Measurements from ENCODE around the gene SELENOV. TPM values are rescaled to one million over a fixed set of nuclear protein-coding genes. Genes with fewer than 3 reads are reported as not detected.
A peak's percentile ranks its signal among the peaks of the same experiment; 100 is the strongest.

SELENOV gene
- total RNA-seq, 4 donors from 2014 or later: 2.5 to 4.4 (median 3.3) TPM

DNA sequence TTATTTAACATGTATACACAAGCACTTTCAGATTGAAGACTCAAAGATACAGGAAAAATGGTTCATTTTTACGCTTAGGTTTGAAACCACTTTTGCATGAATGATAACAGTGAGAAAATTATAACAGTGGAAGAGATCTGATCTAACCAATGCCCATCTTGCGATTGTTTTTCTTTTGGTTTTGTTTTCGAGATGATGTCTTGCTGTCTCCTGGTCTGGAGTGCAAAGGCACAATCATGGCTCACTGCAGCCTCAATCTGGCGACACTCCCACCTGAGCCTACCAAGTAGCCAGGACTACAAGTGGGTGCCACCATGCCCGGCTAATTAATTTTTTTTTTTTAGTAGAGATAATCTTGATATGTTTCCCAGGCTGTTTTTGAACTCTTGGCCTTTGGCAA is 35.3 kb downstream of the SELENOV start:
- WGBS, 2 donors: 83 to 87% methylated on average over 5 of the region's 5 CpGs
- Histone ChIP-seq H3K4me1 (peaks cover 5 to 10% of the 10 kb centered on the region in 2 donors), H3K4me3 (replicated peaks in 1 of 3) (no peak overlapping the region), H3K27me3 (no peaks in the 10 kb centered on the region), H3K9me3 (no peaks in the 10 kb centered on the region), H3K36me3 (no peaks in the 10 kb centered on the region), H3K27ac (no peak overlapping the region)
- no peak for DNase-seq
- intact Hi-C loops (cut with DNase I): loop anchor here (5.0 kb wide), 1 partner anchor 122 kb away; no protein-coding TSS in a partner anchor
- TF ChIP-seq, protein P1, sequence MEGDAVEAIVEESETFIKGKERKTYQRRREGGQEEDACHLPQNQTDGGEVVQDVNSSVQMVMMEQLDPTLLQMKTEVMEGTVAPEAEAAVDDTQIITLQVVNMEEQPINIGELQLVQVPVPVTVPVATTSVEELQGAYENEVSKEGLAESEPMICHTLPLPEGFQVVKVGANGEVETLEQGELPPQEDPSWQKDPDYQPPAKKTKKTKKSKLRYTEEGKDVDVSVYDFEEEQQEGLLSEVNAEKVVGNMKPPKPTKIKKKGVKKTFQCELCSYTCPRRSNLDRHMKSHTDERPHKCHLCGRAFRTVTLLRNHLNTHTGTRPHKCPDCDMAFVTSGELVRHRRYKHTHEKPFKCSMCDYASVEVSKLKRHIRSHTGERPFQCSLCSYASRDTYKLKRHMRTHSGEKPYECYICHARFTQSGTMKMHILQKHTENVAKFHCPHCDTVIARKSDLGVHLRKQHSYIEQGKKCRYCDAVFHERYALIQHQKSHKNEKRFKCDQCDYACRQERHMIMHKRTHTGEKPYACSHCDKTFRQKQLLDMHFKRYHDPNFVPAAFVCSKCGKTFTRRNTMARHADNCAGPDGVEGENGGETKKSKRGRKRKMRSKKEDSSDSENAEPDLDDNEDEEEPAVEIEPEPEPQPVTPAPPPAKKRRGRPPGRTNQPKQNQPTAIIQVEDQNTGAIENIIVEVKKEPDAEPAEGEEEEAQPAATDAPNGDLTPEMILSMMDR (IDR thresholded peaks at IDR 0.05): no peak
- no peak for TF ChIP-seq POLR2A (IDR thresholded peaks at IDR 0.05)

- intact Hi-C loops (cut with DNase I): loop anchor here (5.0 kb wide), 1 partner anchor 119 kb away; no protein-coding TSS in a partner anchor
- TF ChIP-seq, protein P1 (IDR thresholded peaks at IDR 0.05): no peak
- no peak for TF ChIP-seq POLR2A (IDR thresholded peaks at IDR 0.05)
- no peak overlapping the region for H3K4me3 ChIP-seq (replicated peaks in 1 of 3)
- DNase-seq: no peak
- no peaks in the 10 kb centered on the region for H3K27me3 ChIP-seq
- H3K27ac ChIP-seq: no peak overlapping the region
- 67 to 71% methylated on average over 6 to 7 of the region's 7 CpGs for WGBS, 2 donors
- H3K36me3 ChIP-seq: no peaks in the 10 kb centered on the region
- peaks cover 8 to 29% of the 10 kb centered on the region in 2 donors for H3K4me1 ChIP-seq
- no peaks in the 10 kb centered on the region for H3K9me3 ChIP-seq
Measured at GRCh38 chr19:39553082-39553652, 38.2 kb downstream of the SELENOV start.

- Histone ChIP-seq H3K4me3 (replicated peaks in 1 of 3) (no peak overlapping the region), H3K27me3 (no peaks in the 10 kb centered on the region), H3K4me1 (peaks cover 8 to 31% of the 10 kb centered on the region in 2 donors), H3K9me3 (no peaks in the 10 kb centered on the region), H3K27ac (peak overlapping the region; percentile 39 to 51 (median 46)), H3K36me3 (no peaks in the 10 kb centered on the region)
- peak; percentile 79 to 86 for DNase-seq
- no peak for TF ChIP-seq POLR2A (IDR thresholded peaks at IDR 0.05)
- TF ChIP-seq, protein P1 (IDR thresholded peaks at IDR 0.05): no peak
- WGBS, 2 donors: 57 to 58% methylated on average over 4 of the region's 4 CpGs
- intact Hi-C loops (cut with DNase I): loop anchor here (5.0 kb wide), 1 partner anchor 117 kb away; no protein-coding TSS in a partner anchor
Measured at GRCh38 chr19:39554701-39555311, 39.9 kb downstream of the SELENOV start.

GRCh38 chr19:39555883-39556282 is 40.9 kb downstream of the SELENOV start:
- no peaks in the 10 kb centered on the region for H3K9me3 ChIP-seq
- TF ChIP-seq, protein P1 (IDR thresholded peaks at IDR 0.05): no peak
- no peak for TF ChIP-seq POLR2A (IDR thresholded peaks at IDR 0.05)
- DNase-seq: no peak
- no peaks in the 10 kb centered on the region for H3K27me3 ChIP-seq
- H3K4me1 ChIP-seq: peaks cover 8 to 31% of the 10 kb centered on the region in 2 donors
- intact Hi-C loops (cut with DNase I): no loop called here
- no peaks in the 10 kb centered on the region for H3K36me3 ChIP-seq
- WGBS, 2 donors: 20 to 40% methylated on average over 1 of the region's 1 CpG
- H3K4me3 ChIP-seq (replicated peaks in 1 of 3): no peak overlapping the region
- no peak overlapping the region for H3K27ac ChIP-seq

Data from thyroid gland (tissue), 4 donors.